Inflammatory macrophage (primary cell): Measurements from ENCODE around the gene SORD.
"Not testable (repeated sequence)": the region's sequence is repeated elsewhere in the genome, so short reads cannot be mapped to it uniquely, and the experiment has no call there.

Source experiments
- DNase-seq, 2 donors: peaks; one replicate each; pipeline ENCODE4 v3.0.0-alpha.2; 2020 to 2022
- total RNA-seq, 18 experiments: gene quantifications; one replicate each; lab custom pipeline; 2026; ENCODE audit warnings: mixed read lengths in 6 of 18, inconsistent platforms in 2 of 18; lab: John Stamatoyannopoulos, UW

The SORD gene
- 8.9 to 28.8 (median 19.2) reads per million in 18 experiments for total RNA-seq

DNA sequence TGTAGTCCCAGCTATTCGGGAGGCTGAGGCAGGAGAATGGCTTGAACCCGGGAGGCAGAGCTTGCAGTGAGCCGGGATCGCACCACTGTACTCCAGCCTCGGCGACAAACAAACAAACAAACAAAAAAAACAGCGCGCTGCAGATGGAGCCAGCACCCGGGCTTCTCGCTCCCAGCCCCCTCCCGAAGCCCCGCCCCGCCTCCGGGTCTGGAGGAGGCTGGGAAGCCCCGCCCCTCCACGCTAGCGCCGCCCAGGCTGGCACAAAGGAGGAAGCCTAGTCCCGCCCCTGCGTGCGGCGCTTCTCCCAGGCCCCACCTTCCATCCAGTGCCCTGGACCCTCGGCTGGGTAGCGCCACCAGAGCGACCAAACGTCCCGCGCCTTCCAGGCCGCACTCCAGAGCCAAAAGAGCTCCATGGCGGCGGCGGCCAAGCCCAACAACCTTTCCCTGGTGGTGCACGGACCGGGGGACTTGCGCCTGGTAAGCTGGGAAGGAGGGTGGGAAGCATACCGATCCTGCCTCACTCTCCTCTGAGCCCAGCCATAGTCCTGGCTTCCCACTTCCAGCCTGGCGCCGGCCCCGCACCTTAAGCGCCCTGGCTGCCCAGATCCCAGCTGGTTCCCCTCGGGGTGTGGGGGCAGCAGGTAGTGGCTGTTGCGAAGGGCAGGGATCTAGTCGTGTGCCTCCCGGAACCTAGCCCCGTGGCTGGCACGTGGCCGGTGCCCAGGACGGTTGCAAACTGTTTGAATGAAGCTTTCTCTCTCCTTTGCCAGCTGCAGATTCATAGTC, at the start of gene SORD:
Gene SORD (plus strand): TSS at position 325 of the 788 bp plus-strand sequence. CDS start 89 bp downstream, at position 414.
- DNase-seq = peak; percentile 83 to 90

DNA sequence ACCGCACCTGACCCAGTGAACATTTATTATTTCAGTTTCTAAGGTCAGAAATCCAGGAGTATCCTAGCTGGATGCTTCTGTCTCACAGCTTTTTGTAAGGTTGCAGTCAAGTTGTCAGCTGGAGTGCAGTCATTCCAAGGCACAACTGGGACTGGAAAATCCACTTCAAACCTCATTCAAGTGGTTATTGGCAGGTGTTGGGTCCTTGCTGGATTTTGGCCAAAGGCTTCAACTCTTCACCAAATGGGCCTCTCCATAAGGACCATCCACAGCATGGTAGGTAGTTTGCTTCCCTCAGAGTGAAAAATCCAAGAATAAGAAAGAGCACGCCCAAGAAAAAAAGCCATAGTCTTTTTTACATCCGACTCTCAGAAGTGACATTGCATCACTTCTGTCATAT, 46.8 kb upstream of the SORD start:
- DNase-seq = not testable (repeated sequence)

DNA sequence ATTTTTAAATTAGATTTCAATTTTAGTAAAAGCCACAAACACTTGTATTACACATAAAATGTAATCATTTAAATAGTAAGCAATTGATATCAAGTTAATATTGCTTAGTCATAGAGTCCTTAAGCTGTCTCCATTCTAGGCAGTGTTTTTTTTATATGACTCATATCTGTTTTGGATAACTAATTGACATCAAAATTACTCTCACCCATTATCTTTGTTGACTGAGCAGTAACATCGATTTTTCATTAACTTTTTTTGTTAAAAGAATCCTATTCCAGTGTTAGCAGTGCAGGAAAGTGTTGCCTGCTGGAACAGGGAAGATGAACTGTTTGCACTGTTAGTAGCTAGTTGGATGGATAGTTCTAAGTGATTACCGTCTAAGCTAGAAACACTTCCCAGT, 45.2 kb upstream of the SORD start:
- DNase-seq = not testable (repeated sequence)

DNA sequence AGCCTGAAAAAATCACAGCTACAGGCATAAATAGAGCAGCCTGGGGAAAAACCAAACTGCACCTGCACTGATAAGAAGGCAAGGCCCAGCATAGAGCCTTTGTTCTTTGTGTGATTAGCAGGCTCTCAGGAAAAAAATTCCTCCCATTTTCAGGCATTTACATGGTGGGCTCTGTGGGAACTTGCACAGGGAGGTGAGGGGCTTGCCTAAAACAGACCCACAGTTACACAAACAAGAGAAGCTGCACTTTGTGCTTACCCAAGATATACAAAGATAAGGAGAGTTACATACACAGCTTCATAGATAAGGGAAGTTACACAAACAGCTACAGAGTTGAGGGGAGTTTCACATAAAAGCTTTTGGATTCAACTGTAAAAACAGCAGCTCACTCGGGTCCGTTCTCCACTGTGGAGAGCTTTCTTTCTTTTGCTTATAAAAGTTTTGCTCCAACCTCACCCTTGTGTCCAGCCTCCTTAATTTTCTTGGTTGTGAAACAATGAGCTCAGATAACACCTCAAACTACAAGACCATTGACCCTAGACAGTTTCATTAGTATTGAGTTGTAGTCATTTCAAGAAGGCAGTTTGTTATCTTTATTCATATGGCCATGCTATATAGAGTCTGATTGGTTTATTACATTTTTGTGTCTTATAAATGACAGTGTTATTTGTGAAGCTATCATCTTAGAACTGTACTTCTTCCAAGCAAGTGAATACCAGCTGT, 43.2 kb upstream of the SORD start:
- not testable (repeated sequence) for DNase-seq

DNA sequence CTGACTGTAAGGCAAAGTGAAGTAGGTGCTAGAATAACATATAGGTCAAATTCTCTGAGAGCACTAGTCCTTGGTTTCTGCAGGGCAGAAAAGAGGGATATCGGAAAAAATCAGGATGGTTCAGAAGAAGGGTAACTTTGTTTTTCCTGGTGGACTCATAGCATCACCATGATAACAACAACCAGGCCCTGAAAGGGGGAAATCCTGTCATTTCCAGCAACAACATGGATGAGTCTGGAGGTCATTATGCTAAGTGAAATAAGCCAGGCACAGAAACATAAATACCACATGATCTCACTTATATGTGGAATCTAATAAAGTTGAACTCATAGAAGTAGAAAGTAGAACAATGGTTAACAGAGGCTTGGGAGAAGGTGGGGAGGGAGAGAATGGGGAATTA, 38.9 kb upstream of the SORD start:
- not testable (repeated sequence) for DNase-seq

DNA sequence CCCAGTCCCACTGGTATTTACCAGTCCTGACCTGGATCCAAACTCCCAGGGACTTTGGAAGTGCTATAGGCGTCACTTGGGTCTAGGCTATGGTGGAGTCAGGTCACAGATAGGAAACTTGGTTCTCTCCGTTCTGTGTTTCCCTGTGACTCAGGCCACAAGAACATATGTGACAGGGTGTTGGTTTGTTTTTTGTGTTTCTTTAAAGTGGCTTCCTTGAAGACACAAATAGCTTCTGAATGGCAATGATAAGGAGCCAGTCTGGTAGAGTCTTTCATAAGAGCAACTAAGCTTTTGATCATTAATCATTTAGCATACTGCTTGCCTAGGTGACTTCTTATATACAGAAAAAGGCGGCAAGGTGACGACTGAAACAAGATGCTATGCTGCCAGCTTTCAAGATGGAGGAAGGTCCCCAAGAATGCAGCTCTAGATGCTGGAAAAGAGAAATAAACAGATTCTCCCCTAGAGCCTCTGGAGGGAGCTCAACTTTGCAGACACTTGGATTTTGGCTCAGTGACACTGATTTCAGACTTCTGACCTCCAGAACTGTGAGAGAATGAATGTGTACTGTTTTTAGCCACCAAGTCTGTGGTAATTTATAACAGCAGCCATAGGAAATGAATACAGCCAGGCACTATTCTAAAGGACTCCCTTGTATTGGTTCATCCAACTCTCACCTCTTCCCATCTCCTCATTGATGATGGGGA, 36.5 kb upstream of the SORD start:
- not testable (repeated sequence) for DNase-seq

DNA sequence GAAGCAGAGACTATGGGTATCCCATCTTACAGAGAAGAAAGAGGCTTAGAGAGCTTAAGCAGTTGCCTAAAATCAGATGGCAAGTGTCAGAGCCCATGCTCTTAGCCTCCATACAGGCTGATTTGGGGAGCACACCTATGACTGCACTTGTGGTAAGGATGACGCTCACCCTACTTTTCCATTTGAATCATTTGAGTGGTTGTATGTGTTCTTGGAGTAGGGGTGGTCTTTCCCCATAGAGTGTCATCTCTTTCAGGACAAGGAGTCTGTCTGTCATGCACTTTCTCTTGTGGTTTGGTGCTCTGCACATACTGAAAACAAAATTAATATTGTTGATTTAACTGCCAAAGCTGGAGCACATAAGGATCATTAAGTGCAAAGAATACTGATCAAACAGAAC, 35.3 kb upstream of the SORD start:
- not testable (repeated sequence) for DNase-seq

DNA sequence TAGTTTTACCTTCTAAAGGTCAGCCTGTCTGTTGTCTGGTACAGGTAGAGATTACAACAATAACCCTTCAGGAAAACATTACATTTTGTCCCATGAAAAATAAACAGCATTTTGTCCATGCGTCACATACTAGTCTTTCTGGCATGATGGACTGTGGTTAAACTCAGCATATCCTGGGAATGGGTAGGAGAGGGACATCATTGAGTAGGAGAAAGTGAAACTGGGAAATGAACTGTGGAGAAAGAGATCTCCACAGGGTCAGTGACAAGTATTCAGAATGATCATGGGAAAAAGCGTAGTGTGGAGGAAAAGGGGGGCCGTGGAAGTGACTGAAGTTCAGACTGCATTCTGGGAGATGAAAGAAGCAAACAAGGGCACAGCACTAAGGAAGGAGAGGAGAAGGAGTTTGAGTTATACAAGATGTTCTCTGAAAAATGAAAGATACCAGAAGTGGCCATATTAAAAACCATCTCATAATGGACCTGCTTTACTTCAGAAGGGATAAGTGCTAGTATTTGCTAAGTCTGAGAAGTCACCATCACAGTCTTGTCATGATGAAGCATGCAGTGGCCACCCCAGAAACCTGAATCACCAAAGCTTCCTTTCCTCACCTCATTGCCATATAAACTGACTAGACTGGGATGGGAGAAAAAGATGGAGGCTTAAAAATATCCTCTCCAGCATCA, 34.7 kb upstream of the SORD start:
- DNase-seq = not testable (repeated sequence)

DNA sequence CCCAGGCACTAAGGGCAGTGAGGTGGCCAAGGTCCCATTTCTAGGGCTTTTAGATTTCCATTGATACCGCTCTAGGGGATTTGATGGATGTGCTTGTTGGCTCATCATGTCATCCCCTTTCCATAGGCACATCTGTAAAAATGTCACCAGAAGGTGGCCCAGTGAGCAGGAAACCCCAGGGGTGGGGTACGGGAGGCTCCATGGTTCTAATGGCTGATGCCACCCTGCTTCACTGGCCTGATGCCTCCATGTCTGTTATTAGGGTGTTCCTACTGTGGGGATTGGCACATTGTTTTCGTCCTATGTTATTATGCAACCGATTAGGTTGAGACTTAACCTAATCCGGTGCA, 34.1 kb upstream of the SORD start:
- not testable (repeated sequence) for DNase-seq

DNA sequence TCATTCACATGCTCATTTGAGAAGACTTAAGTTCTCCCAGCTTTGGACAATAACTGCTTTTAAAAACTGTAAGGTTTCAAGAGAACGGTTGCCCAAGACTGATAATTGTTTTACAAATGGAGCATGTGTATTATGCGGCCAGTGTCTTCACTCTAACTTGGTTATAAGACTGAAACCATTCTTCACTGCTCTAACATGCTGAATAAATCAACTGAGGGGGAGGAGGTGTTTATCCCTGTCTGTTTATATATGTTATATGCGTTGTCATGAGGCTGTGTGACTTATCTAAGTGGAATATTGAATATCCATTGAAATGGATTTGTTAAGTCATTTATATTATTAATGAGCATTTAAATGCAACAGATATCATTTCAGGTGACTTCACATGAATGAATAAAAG, 25.4 kb upstream of the SORD start:
- not testable (repeated sequence) for DNase-seq

DNA sequence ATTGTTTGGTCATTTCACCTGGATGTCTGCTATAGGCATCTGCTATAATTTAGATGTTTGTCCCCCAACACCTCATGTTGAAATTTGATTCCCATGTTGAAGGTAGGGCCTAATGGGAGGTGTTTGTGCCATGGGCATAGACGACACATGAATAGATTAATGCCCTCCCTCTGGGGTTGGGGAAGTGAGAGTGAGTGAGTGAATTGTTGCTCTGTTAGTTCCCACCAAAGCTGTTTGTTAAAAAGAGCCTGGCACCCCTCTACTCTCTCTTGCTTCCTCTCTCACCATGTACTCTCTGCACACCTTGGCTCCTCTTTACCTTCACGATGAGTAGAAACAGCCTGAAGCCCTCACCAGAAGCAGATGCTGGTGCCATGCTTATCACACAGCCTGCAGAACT, 23.9 kb upstream of the SORD start:
- no peak for DNase-seq

DNA sequence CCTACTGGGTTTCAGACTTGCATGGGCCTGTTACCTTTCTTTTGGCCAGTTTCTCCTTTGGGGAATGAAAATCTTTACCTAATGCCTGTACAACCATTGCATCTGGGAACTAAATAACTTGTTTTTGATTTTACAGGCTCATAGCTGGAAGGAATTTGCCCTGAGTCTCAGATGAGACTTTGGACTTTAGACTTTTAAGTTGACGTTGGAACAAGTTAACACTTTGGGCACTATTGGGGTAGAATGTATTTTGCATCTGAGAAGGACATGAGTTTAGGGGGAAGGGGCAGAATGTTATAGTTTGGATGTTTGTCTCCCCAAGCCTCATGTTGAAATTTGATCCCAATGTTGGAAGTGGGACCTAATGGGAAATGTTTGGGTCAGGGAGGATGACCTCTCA, 21.8 kb upstream of the SORD start:
- not testable (repeated sequence) for DNase-seq

DNA sequence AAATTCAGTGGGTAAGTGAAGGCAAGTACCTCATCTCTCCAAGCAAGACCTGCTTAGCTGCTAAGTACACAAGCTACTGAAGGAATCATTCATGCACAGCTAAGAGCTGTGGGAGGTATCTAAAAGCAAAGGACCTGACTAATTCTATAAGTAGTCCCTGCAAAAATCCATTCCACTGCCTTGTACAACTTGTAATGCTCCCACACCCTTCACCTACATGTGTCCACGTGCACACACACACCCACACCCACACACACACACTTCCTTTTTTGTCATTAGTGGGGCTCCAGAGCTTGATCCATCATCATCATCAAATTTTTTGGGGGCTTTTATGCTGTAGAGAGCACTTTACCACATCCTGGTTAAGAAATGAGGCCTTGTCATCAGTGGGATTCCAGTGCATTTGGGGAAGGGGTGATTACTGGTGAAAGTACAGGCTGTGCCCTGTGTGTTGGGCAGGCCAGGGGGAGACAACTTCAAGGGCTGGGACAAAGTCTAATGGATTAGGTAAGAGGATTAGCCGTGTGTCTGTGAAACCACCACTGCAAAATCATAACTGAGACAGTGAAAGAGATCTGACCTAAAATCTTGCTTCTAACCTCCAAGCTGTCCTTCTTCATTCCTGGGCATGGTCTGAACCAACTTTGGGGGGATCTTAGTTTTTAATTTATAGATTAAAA, 19.1 kb upstream of the SORD start:
- DNase-seq = peak in 1 of 2 donors; percentile 13

DNA sequence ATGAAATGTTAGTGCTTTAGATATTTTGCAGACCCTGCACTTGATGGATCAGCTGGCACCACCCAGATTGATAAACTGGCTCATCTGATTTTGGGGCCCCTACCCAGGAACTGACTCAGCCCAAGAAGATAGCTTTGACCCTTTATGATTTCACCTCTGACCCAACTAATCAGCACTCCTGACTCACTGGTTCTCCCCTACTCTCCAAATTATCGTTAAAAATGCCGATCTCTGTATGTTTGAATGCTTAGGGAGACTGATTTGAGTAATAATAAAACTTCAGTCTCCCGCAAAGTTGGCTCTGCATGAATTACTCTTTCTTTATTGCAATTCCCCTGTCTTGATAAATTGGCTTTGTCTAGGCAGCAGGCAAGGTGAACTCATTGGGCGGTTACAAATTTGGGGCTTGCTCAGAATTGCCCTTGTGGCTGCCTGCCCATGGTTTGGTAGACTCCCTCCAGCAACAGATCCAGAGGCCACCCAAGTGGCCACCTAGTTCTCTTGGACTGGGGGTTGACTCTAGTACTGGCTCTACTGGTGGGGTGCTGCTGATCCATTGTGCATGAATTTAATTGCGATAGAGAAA, 18.3 kb upstream of the SORD start:
- not testable (repeated sequence) for DNase-seq

DNA sequence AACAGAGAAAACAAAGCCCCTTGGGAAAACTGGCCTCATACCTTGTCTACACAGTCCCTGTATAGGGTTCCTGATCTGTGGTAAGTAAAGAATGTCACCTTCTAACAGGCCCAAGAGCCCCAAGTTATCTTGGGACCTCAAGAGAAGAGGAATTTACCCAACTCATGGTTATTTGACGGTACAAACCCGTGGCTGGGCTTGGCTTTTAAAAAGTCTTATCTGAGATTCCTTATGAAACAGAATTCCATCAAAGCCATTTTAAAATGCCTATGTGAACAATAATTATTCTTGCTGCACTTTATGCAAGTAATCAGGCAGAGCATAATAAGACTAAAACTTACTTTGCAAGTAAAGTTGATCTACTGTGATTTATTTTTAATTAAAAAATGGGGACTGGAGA, 13.9 kb upstream of the SORD start:
- no peak for DNase-seq

DNA sequence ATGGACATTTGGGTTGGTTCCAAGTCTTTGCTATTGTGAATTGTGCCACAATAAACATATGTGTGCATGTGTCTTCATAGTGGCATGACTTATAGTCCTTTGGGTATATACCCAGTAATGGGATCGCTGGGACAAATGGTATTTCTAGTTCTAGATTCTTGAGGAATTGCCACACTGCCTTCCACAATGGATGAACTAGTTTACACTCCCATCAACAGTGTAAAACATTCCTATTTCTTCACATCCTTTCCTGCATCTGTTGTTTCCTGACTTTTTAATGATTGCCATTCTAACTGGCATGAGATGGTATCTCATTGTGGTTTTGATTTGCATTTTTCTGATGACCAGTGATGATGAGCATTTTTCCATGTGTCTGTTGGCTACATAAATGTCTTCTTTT, 7.9 kb upstream of the SORD start:
- DNase-seq = not testable (repeated sequence)

DNA sequence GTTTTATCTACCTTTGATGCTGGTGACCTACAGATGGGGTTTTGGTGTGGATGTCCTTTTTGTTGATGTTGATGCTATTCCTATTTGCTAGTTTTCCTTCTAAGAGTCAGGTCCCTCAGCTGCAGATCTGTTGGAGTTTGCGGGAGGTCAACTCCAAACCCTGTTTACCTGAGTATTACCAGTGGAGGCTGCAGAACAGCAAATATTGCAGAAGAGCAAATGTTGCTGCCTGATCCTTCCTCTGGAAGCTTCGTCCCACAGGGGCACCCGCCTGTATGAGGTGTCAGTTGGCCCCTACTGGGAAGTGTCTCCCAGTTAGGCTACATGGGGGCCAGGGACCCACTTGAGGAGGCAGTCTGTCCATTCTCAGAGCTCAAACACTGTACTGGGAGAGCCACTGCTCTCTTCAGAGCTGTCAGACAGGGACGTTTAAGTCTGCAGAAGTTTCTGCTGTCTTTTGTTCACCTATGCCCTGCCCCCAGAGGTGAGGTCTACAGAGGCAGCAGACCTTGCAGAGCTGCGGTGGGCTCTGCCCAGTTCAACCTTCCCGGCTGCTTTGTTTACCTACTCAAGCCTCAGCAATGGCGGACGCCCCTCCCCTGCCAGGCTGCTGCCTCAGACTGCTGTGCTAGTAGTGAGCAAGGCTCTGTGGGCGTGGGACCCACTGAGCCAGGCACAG, 2.6 kb upstream of the SORD start:
- DNase-seq = not testable (repeated sequence)

DNA sequence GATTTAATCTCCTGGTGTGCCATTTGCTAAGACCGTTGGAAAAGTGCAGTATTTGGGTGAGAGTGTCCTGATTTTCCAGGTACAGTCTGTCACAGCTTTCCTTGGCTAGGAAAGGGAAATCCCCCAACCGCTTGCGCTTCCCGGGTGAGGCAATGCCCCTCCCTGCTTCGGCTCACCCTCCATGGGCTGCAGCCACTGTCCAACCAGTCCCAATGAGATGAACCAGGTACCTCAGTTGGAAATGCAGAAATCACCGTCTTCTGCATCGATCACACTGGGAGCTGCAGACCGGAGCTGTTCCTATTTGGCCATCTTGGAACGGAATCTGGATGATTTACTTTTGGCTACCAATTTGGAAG, 2.1 kb upstream of the SORD start:
- not testable (repeated sequence) for DNase-seq

DNA sequence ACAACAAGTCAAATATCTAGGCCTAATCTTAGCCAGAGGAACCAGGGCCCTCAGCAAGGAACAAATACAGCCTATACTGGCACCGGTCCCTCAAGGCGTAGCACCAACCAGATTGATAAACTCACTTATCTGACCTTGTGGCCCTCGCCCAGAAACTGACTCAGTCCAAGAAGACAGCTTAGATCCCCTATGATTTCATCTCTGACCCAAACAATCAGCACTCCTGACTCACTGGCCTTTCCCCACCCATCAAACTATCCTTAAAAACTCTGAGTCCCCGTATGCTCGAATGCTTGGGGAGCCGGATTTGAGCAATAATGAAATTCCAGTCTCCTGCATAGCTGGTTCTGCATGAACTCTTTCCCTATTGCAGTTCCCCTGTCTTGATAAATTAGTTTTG, 1.6 kb upstream of the SORD start:
- DNase-seq = no peak

DNA sequence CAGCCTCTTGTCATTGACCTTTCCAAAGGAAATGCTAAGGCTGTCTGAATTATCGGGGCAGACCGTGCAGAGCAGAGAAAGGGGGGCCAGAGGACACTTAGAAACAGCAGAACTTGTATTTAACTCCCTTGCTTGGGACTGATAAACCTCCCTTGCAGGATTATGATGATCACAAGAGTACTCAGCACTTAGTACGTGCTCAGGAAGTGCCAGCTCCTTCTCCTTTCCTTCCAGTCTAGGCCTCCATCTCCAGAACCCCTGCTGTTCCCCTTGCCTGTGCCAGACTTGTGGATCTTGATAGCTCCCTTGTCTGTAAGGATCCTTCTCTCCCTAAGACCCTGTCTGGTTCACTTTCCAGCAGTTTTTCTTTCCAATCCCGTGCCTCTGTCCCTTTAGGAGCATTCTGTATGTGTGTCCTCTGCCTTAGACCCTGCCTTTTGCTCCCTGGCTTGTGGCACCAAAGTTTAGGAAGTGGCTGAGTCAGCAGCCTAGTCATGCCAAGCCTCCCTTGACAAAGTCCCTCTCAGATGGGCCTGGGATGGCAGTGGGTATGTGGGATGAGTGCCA, 747 bp downstream of the SORD start:
- peak in 1 of 2 donors; percentile 23 for DNase-seq

DNA sequence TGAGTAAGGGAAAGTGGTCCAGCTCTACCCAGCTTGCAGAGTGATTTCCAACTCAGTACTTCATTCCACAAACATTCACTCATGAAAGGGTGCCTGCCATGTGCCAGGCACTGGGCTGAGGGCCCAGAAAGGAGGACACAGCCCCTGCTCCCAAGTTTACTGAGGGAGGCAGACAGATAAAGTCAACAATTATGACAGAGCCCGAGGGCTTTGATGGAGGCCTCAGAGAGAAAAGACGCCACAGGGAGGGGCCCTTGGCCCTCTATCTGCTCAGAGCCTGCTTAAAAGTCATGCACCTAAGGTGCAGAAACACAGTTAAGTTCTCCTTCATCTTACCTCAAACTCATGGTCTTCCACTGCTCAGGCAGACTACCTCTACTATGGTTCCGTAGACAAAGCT, 1.7 kb downstream of the SORD start:
- not testable (repeated sequence) for DNase-seq
